ENCODE measurements around the gene ZPBP2. TPM values are rescaled to one million over a fixed set of nuclear protein-coding genes. Genes with fewer than 3 reads are reported as not detected.

ZPBP2 gene
- total RNA-seq, 1 donor from 2014 or later, result not detected

- Mint-ChIP-seq H3K36me3 (no peaks in the 10 kb centered on the region), H3K9me3 (peaks cover 5% of the 10 kb centered on the region), H3K27ac (no peak overlapping the region), H3K4me3 (no peak overlapping the region), H3K27me3 (peaks cover 68% of the 10 kb centered on the region), H3K4me1 (ENCODE audit: unreplicated experiment) (peaks cover 5% of the 10 kb centered on the region)
- DNase-seq (ENCODE audit: extremely low spot score, unreplicated experiment), result no peak
- TF ChIP-seq CTCF (conservative IDR thresholded peaks at IDR 0.05), result no peak
Measured at GRCh38 chr17:39866013-39866730, 1.8 kb upstream of the ZPBP2 start.

- H3K4me3 Mint-ChIP-seq, result no peak overlapping the region
- DNase-seq (ENCODE audit: extremely low spot score, unreplicated experiment), result no peak
- H3K36me3 Mint-ChIP-seq, result no peaks in the 10 kb centered on the region
- TF ChIP-seq CTCF (conservative IDR thresholded peaks at IDR 0.05), result no peak
- peaks cover 5% of the 10 kb centered on the region for H3K9me3 Mint-ChIP-seq
- H3K27ac Mint-ChIP-seq, result no peak overlapping the region
- peaks cover 60% of the 10 kb centered on the region for H3K27me3 Mint-ChIP-seq
- peaks cover 5% of the 10 kb centered on the region for H3K4me1 Mint-ChIP-seq (ENCODE audit: unreplicated experiment)
Measured at GRCh38 chr17:39867084-39867879, 720 bp upstream of the ZPBP2 start.

GRCh38 chr17:39868554-39868942, 546 bp downstream of the ZPBP2 start:
- H3K36me3 Mint-ChIP-seq, result no peaks in the 10 kb centered on the region
- DNase-seq (ENCODE audit: extremely low spot score, unreplicated experiment), result no peak
- TF ChIP-seq CTCF (conservative IDR thresholded peaks at IDR 0.05), result no peak
- H3K4me1 Mint-ChIP-seq (ENCODE audit: unreplicated experiment), result peaks cover 5% of the 10 kb centered on the region
- peaks cover 5% of the 10 kb centered on the region for H3K9me3 Mint-ChIP-seq
- no peak overlapping the region for H3K27ac Mint-ChIP-seq
- no peak overlapping the region for H3K4me3 Mint-ChIP-seq
- peaks cover 54% of the 10 kb centered on the region for H3K27me3 Mint-ChIP-seq

- Mint-ChIP-seq H3K4me3 (no peak overlapping the region), H3K36me3 (no peaks in the 10 kb centered on the region), H3K4me1 (ENCODE audit: unreplicated experiment) (no peaks in the 10 kb centered on the region), H3K9me3 (peaks cover 5% of the 10 kb centered on the region), H3K27me3 (peaks cover 32% of the 10 kb centered on the region), H3K27ac (no peak overlapping the region)
- DNase-seq (ENCODE audit: extremely low spot score, unreplicated experiment), result no peak
- TF ChIP-seq CTCF (conservative IDR thresholded peaks at IDR 0.05), result no peak
Measured at GRCh38 chr17:39870776-39871175, 2.8 kb downstream of the ZPBP2 start.

- TF ChIP-seq CTCF (conservative IDR thresholded peaks at IDR 0.05), result no peak
- no peaks in the 10 kb centered on the region for H3K4me1 Mint-ChIP-seq (ENCODE audit: unreplicated experiment)
- no peak overlapping the region for H3K4me3 Mint-ChIP-seq
- peaks cover 5% of the 10 kb centered on the region for H3K9me3 Mint-ChIP-seq
- H3K27ac Mint-ChIP-seq, result no peak overlapping the region
- DNase-seq (ENCODE audit: extremely low spot score, unreplicated experiment), result no peak
- peaks cover 29% of the 10 kb centered on the region for H3K27me3 Mint-ChIP-seq
- no peaks in the 10 kb centered on the region for H3K36me3 Mint-ChIP-seq
Measured at GRCh38 chr17:39871801-39872200, 3.8 kb downstream of the ZPBP2 start.
